Measurements from ENCODE around the gene DNAJB1.

Gene DNAJB1

GRCh38 chr19:14496029-14496833 is 22.0 kb downstream of the DNAJB1 start, which contains the start of gene GIPC1:
GIPC1 (minus strand) TSS chr19:14496127; CDS start chr19:14482976, 13,151 bp downstream.
- peak; percentile 72 for DNase-seq (ENCODE audit: low read depth)

GRCh38 chr19:14495672-14496028 is 22.5 kb downstream of the DNAJB1 start:
- DNase-seq (ENCODE audit: low read depth) = no peak

- no peak for DNase-seq (ENCODE audit: low read depth)
Measured at GRCh38 chr19:14494910-14495671, 23.1 kb downstream of the DNAJB1 start.

GRCh38 chr19:14494411-14494810 is 23.8 kb downstream of the DNAJB1 start:
- no peak for DNase-seq (ENCODE audit: low read depth)

GRCh38 chr19:14492756-14493337 is 25.4 kb downstream of the DNAJB1 start:
- no peak for DNase-seq (ENCODE audit: low read depth)

DNA sequence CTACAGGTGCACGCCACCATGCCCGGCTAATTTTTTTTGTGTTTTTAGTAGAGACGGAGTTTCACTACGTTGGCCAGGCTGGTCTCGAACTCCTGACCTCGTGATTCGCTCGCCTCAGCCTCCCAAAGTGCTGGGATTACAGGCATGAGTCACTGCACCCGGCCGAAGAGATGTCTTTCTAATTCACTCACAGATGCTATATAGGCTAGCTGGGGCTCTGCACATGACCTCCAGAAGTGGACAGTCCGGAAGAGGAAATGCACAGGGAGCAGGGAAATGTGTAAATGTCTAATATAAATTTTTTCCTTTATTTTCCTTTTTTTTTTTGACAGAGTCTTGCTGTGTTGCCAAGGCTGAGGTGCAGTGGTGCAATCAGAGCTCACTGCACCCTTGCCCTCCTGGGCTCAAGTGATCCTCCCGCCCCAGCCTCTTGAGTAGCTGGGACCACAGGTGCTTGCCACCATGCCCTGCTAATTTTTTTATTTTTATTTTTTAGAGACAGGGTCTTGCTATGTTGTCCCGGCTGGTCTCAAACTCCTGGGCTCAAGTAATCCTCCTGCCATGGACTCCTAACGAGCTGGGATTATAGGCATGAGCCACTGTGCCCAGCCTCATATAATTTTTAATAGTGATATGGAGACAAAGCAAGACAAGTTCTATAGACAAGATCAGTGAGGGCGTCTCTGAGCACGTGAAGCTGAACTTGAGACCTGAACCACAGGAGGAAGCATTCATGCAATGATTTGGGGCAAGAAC is 30.6 kb downstream of the DNAJB1 start:
- no peak for DNase-seq (ENCODE audit: low read depth)

DNA sequence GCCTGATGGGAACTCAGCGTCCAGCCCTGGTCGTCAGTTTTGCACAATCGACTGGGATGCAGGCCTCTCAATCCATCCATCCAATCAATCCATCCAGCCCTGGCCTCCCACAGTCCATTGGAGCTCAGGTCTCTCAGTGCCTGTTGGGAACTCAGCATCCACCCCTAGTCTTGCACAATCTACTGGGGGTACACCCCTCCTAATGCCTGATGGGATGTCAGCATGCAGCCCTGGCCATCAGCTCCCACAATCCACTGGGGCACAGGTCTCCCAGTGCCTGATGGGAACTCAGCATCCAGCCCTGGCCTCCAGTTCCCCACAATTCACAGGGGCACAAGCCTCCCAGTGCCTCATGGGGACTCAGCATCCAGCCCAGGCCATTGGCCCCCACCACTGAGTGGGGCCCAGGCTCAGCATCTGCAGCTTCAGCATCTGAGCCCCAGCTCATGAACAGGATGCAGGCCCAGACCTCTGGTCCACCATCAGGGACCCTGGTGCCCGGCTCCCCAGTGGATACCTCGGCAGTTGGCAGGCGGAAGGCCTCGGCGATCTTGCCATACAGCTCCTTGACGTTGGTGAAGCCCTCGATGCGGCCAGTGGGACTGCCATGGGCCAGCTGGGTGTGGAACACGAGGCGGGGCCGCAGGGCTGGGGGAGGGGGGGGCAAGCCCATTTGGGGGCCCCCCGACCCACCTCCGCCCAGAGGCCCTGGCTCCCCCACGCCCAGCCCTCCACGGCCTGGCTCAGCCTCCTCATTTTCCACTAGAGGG is 35.8 kb downstream of the DNAJB1 start:
- no peak for DNase-seq (ENCODE audit: low read depth)

DNA sequence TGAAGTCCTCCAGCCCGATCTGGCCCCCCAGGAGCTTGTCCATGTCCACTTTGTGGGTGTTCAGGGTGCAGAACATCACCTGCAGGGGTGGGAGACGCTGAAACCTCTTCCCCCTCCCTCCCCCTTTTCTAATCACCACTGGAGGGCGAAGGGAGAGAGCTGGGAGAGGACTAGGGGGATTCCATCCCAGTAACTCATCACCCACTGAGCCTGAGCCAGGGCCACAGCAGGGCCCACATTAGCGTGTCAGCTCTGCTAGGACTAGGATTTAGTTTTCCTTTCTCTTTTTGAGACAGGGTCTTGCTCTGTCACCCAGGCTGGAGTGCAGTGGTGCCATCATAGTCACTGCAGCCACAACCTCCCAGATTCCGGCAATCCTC is 37.5 kb downstream of the DNAJB1 start:
- no peak for DNase-seq (ENCODE audit: low read depth)

- DNase-seq (ENCODE audit: low read depth) = no peak
Measured at GRCh38 chr19:14479975-14480699, 38.1 kb downstream of the DNAJB1 start.

DNA sequence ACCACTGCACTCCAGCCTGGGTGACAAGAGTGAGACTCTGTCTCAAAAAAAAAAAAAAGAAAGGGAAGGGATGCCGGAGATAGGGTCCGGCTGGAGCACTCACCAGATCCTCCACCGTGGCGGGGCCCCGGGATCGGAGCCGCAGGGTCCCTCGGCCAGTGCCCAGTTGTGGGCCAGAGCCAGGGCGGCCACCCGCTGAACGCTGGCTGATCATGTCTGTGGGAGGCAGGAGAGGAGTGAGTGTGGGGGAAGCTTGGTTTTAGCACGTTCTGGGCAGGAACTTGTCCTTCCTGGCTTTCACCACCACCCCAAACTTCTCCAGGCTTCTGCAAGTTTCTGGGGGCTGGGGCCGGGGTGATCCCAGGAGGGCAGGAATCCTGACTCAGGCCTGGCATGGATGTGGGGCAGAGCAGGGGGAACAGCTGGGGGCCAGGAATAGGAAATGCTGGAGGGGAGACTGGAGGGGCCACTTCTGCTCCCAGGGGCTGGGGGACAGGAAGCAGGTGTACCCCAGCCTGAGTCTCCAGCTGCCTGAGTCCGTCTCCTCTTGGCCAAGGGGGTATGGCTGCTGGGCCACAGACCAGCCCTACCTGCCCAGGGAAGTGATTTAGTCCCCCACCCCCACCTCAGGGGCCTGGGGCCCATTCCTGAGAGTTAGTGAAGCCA is 38.8 kb downstream of the DNAJB1 start:
- DNase-seq (ENCODE audit: low read depth) = no peak

DNA sequence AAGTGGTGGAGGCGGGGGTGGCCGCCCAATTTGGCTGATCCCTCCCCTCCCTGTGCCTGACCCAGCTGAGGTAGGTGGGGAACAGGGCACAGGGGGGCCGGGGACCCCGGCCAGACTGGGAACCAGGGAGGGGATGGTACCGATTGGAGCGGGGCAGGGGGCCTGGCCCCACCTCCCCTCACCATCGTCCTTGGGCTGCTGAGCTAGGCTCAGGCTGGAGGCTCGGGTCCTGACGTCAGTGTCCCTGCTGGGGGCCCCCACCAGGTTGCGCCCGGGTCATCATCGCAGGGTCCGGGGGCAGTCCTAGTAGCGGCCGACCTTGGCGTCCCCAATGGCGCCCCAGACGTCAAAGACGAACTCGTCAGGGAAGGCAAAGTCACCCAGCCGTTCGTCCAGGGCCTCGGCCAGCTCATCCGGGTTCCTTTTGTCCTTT is 40.1 kb downstream of the DNAJB1 start:
- no peak for DNase-seq (ENCODE audit: low read depth)

- no peak for DNase-seq (ENCODE audit: low read depth)
Measured at GRCh38 chr19:14477418-14478112, 40.6 kb downstream of the DNAJB1 start.

- DNase-seq (ENCODE audit: low read depth) = no peak
Measured at GRCh38 chr19:14476673-14477401, 41.4 kb downstream of the DNAJB1 start.

DNA sequence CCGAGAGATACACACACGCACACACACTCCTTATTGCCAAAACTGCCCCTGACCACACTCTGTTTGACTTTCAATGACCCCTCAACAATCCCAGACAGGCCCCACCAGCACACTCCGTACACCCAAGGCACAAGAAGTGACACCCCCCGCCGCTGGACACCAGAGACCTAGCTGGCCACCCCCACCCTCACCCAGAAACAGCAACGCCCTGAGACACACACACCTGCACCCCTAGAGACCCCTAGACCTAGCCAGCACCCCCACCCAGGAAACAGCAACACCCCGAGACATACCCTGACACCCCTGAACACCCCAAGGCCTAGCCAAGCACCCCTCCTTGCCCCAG is 41.9 kb downstream of the DNAJB1 start:
- DNase-seq (ENCODE audit: low read depth) = no peak

- no peak for DNase-seq (ENCODE audit: low read depth)
Measured at GRCh38 chr19:14475251-14476073, 42.7 kb downstream of the DNAJB1 start, which contains the start of gene PTGER1. PTGER1 (minus strand) TSS chr19:14475354; CDS start chr19:14474320, 1,034 bp downstream.

DNA sequence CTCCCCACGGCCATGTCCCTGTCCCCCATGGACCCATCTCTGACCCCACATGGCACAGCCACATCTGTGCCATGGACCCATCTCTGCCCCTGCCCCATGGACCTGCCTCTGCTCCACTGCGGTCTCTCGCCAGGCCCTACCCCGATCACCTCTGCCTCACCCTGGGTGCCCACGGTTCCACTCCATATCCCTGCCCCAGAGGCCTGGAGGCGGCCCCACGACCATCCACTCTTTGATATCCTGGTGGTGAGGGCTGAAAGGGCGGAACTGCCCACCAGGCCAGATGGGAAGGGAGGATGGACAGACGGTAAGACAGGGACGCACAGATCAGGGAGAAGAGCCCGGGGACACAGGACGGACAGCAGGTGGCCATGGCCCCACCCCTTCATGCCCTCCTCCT is 43.4 kb downstream of the DNAJB1 start:
- no peak for DNase-seq (ENCODE audit: low read depth)

DNA sequence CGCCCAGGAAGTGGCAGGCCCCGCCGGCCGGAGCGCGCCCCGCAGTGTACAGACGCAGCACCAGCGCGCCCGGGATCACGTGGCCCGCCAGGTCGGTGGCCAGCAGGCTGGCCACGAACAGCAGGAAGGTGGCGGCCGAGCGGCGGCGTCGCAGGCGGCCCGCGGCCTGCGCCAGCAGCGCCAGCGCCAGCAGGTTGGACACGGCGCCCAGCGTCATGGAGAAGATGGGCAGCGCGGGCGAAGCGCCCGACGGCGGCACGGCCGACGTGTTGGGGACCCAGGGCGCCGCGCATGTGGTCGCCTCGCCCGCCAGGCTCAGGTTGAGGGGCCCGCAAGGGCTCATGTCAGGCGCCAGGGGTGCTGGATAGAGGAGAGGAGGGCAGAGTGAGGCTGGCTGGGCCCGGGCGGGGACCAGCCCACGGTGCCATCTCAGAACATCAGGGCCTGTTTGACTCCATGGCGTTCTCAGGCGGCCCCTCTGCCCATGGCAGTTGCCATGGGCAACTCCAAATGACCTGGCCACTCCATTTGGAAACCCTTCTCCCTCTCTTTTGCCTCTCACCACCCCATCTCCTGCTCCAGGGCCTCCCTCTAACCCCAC is 44.1 kb downstream of the DNAJB1 start:
- no peak for DNase-seq (ENCODE audit: low read depth)
